GDM1 (cell line): ENCODE measurements around the gene LAMTOR3.
A peak's percentile ranks its signal among the peaks of the same experiment; 100 is the strongest.

ENCODE experiments used
- DNase-seq: peaks from one replicate; lab custom pipeline; 2025; lab: John Stamatoyannopoulos, UW

The LAMTOR3 gene

GRCh38 chr4:99861120-99861905 lies 32.9 kb downstream of the LAMTOR3 start:
- no peak for DNase-seq

DNA sequence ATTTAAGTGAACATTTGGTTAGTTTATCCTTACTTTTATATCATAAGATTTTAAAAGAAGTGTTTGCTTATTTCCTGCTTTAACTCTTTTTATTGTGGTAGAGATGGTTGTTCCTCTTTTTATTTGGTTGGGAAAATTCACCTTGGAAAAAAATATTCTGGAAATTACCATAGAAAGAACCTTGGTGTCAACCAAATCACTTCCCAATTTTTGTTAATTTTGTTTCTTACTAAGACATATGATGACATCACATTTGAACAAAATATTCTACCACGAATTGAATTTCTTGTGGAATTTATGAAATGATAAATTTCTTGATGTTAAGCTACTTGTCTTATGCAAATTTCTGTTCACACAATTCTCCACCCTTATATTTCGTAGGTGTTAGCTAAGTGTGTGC lies 33.7 kb downstream of the LAMTOR3 start:
- no peak for DNase-seq

DNA sequence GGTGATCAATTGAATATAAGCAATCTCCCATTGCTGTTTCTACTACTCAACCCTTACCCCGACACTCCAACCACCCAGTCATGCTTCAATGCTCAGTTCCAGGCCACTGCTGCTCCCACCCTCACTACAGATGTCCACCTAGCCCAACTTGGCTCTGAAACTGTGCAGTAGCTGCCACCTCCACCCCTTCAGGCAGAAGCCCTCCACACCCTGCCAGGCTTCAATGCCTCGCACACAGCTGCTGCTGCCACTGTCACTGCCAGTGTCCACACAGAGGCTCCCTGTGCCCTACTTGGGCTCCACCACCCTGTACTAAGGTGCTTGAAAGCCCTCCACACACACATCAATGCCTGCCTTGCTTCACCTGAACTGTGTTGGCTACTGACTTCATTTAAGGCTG lies 34.6 kb downstream of the LAMTOR3 start:
- DNase-seq, result no peak

GRCh38 chr4:99857307-99857706 lies 36.9 kb downstream of the LAMTOR3 start:
- peak; percentile 34 for DNase-seq

DNA sequence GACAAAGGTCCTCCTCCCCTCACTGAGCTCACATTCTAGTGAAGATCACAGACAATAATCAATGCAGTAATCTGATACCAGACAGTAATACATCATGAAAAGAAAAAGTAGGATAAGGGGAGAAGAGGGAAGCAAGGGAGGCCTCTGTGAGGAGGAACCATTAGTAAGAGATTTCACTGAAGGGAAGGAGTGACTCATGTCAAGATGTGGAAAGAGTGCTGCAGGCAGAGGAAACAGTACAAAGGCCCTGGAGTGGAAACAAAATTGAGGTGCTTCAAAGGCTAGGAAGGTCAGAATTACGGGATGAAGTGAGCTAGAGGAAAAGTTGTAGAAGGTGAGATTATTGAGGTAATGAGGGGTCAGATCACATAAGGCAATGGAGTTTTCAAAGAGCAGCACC lies 38.1 kb downstream of the LAMTOR3 start:
- no peak for DNase-seq

DNA sequence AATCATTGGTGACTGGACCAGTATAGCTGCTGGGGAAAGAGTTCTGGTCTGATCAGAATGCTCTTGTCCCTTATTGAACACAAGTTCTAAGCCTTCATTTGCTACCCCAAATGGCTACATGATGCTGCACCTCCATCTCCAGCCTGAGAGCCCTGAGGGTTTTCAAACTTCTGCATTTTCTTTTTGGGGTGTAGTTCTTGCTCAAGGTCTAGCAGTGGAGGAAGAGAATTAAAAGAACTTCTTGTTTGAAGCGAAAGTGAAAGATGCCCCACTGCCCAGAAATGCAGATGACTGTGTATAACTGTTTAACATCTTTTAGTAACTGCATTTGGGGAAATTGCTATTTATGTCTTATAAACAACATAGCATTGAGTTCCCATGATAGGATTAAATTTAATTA lies 38.5 kb downstream of the LAMTOR3 start:
- DNase-seq, result peak; percentile 12

GRCh38 chr4:99853999-99854398 lies 40.2 kb downstream of the LAMTOR3 start:
- DNase-seq, result no peak

DNA sequence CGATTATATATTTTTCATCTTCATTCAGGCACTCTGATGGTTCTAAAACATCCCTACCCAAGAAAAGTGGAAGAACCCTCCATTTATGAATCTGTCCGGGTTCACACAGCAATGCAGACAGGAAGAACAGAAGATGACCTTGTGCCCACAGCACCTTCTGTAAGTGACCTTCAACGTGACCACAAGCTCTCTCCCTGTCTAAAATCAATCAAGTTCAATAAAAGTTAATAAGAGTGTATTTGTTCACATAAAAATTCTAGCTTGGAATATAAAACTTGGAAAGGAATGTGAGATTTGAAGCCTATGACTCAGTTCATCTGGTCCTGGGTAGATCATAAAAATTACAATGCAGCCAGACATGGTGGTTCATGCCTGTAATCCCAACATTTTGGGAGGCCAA lies 41.0 kb downstream of the LAMTOR3 start:
- DNase-seq, result no peak

DNA sequence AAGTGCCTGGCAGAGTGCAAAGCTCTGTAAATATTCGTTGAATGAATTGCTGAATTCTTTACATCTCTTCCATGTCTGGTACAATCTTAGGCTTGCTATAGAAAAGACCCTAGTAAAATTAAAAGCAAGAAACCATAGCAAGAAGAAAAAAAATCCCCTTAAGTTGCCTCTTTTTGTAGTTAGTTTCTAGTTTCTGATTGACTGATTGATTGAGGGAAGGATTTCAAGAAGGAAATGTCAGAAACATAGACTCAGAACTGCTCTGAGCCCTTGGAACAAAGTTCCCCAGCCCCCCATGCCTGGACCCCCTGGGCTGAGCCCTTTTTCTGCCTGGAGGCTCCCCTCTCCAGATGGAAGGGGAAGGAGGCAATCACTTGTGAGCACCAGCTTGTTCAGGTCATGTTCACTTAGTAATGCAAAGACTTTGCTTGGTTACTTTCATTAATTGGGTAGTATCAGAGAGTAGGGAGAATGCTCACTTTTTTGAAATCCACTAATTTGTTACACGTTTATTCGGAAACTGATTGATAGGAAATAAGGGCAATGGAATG lies 42.0 kb downstream of the LAMTOR3 start:
- DNase-seq, result no peak

GRCh38 chr4:99848591-99849001 lies 45.6 kb downstream of the LAMTOR3 start:
- DNase-seq, result no peak

GRCh38 chr4:99847362-99847976 lies 46.8 kb downstream of the LAMTOR3 start:
- DNase-seq, result no peak

GRCh38 chr4:99846891-99847290 lies 47.3 kb downstream of the LAMTOR3 start:
- DNase-seq, result no peak

DNA sequence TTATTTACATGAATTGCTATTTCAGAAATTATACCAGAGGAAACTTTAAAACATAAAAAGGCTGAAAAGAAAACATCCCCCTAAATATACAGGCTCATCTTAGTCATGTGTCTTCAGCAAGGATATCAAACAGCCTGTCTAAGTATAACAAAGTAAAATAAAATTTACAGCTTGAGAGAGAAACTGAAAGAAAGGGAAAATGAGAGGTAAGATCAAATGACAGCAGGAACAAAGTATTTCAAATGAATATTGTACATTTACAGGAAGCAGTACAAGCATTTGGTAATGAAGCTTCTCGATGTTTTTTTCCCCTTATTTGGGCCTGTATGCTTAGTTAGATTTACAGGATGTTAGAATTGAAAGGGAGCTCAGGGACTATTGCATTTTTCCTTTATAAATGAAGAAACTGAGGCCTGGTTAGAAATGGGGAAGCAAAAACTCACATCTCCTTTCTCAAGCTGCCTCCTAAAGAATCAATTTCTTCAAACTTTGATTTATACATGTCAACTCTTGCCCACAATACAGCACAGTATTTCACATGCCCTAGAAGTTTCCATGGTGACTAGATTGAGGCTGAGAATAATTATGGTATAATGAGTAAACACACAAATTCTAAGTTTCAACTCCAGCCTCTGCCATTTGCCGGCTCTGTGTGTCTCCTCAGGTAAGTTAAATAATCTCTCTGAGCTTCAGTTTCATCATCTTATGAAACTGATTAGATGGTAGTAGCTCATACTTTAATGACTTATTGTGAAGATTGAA lies 48.3 kb downstream of the LAMTOR3 start:
- no peak for DNase-seq

- no peak for DNase-seq
Measured at GRCh38 chr4:99845179-99845578, 49.0 kb downstream of the LAMTOR3 start.

- DNase-seq, result no peak
Measured at GRCh38 chr4:99844048-99844447, 50.2 kb downstream of the LAMTOR3 start.

DNA sequence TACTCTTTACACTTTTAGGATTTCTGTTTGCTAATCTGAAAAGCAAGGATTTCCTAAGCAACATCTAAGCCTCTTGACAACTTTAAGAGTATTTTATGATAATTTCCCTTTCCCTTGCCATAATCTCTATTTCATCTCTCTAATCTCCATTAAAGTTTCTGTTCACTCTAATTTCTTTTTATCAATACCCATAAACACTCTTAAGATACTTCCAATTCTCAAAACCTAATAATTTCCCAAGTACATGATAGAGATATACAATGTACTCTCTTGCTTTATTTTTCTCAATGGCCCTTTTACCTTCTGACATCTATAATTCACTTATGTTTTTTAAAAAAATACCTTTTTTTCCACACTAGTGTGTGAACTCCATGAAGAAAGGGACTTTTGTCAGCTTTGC lies 50.8 kb downstream of the LAMTOR3 start:
- no peak for DNase-seq

GRCh38 chr4:99841129-99841528 lies 53.1 kb downstream of the LAMTOR3 start:
- DNase-seq, result no peak

DNA sequence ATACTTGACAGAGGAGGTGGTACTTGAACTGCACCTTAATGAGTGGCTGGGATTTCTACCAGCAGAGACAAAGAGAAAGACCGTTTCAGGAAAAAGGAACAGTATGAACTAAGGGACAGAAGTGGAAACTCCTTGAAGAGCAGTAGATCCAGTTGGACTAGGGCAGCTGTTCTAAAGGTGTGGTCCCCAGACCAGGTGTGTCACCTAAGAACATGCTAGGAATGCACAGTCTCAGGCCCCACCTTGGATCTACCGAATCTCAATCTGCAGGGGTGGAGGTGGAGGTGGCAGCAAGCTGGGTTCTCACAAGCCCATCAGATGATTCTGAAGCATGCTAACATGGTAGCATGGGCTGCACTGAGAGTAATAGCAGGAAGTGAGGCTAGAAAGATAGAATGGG lies 55.3 kb downstream of the LAMTOR3 start:
- no peak for DNase-seq

DNA sequence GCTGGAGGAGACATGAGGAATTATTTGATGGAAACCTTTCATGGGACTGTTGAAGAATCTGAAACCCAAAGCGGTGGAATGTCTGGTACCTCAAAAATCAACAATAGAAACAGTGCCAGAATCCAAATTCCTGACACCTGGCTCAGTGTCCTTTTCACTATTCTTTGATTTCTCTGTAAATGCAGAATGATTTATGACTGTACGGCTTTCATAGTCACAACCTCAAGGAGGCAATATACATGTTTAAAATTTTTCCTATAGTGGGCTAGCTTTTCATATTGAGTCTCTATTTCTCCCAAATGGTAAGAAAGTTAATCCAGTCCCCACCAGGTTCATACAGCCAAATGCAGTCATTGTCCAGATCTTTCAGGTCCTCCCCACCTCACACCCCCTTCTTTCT lies 58.3 kb downstream of the LAMTOR3 start:
- DNase-seq, result no peak

DNA sequence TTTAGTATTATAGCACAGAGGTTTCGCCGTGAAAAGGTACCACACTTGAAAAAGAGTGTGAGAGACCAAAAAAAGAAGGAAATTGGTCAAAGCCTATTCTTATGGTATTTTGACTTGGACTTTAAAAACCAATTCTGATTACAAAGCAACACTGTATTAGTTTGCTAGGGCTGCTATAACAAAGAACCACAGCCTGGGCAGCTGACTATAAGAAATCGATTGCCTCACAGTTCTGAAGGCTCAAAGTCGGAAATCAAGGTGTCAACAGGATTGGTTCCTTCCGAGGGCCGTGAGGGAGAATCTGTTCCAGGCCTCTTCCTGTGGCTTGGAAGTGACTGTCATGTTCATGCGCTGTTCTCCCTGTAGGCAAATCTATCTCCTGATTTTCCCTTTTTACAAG lies 59.7 kb downstream of the LAMTOR3 start:
- DNase-seq, result no peak

GRCh38 chr4:99833756-99834155 lies 60.5 kb downstream of the LAMTOR3 start:
- no peak for DNase-seq

GRCh38 chr4:99832758-99833157 lies 61.5 kb downstream of the LAMTOR3 start:
- no peak for DNase-seq

GRCh38 chr4:99832321-99832720 lies 61.9 kb downstream of the LAMTOR3 start:
- DNase-seq, result no peak
